BLaER1 (cell line): ENCODE measurements around the gene RBM23.

Source experiments
- H3K27ac ChIP-seq: shearing (Covaris generic); formaldehyde crosslinking; 2 replicates; pipeline ENCODE4 v1.8.1; 2022
- H3K27me3 ChIP-seq: shearing (Covaris generic); formaldehyde crosslinking; 2 replicates; pipeline ENCODE4 v1.8.1; 2022
- H3K36me3 ChIP-seq: shearing (Covaris generic); formaldehyde crosslinking; 2 replicates; pipeline ENCODE4 v1.8.1; 2022
- H3K4me1 ChIP-seq: shearing (Covaris generic); formaldehyde crosslinking; 2 replicates; pipeline ENCODE4 v1.8.1; 2022
- H3K4me2 ChIP-seq: shearing (Covaris generic); formaldehyde crosslinking; 2 replicates; pipeline ENCODE4 v1.8.1; 2022
- H3K4me3 ChIP-seq: shearing (Covaris generic); formaldehyde crosslinking; 2 replicates; pipeline ENCODE4 v1.8.1; 2022
- H3K9ac ChIP-seq: shearing (Covaris generic); formaldehyde crosslinking; 2 replicates; pipeline ENCODE4 v1.8.1; 2022
- H3K9me3 ChIP-seq: shearing (Covaris generic); formaldehyde crosslinking; 2 replicates; pipeline ENCODE4 v1.8.1; 2022
- H4K20me1 ChIP-seq: shearing (Covaris generic); formaldehyde crosslinking; 2 replicates; pipeline ENCODE4 v1.8.1; 2022
- Cebpa-rat ChIP-seq: shearing (Covaris generic); IDR thresholded peaks from 2 replicates; pipeline ENCODE4 v1.8.1; 2022

Gene RBM23

DNA sequence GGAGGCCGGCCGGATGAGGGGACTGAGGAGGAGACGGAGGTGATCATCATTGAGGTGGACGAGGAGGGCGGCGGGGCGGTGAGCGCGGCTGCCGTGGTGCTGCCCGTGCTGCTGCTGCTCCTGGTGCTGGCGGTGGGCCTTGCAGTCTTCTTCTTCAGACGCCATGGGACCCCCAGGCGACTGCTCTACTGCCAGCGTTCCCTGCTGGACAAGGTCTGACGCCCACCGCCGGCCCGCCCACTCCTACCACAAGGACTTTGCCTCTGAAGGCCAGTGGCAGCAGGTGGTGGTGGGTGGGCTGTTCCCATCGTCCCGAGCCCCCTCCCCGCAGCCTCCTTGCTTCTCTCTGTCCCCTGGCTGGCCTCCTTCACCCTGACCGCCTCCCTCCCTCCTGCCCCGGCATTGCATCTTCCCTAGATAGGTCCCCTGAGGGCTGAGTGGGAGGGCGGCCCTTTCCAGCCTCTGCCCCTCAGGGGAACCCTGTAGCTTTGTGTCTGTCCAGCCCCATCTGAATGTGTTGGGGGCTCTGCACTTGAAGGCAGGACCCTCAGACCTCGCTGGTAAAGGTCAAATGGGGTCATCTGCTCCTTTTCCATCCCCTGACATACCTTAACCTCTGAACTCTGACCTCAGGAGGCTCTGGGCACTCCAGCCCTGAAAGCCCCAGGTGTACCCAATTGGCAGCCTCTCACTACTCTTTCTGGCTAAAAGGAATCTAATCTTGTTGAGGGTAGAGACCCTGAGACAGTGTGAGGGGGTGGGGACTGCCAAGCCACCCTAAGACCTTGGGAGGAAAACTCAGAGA, 72.9 kb downstream of the RBM23 start:
- Histone ChIP-seq H3K27ac (no peak overlapping the region), H3K4me2 (peak overlapping the region; percentile 28), H3K9me3 (no peaks in the 10 kb centered on the region), H3K27me3 (no peaks in the 10 kb centered on the region), H3K4me1 (peaks cover 42% of the 10 kb centered on the region), H3K9ac (0 out of 2 replicates have a peak overlapping the region, but pooled peaks have one; percentile 10), H3K4me3 (no peak overlapping the region), H4K20me1 (no peaks in the 10 kb centered on the region), H3K36me3 (no peaks in the 10 kb centered on the region)
- no peak for TF ChIP-seq Cebpa-rat

DNA sequence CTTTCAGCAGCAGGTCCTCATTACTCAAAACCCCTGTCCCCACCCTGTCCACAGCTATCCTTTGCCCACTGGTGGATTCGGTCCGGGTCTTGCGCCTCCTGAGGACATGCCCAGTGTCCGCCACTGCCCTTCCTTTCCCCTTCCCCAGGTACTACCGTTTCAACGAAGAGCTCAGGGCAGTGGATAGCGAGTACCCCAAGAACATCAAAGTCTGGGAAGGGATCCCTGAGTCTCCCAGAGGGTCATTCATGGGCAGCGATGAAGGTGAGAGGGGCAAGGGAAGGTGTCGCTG, 73.9 kb downstream of the RBM23 start:
- Histone ChIP-seq H3K9me3 (no peaks in the 10 kb centered on the region), H4K20me1 (no peaks in the 10 kb centered on the region), H3K4me2 (no peak overlapping the region), H3K4me3 (no peak overlapping the region), H3K27me3 (no peaks in the 10 kb centered on the region), H3K36me3 (no peaks in the 10 kb centered on the region), H3K27ac (no peak overlapping the region), H3K4me1 (peaks cover 39% of the 10 kb centered on the region), H3K9ac (no peak overlapping the region)
- no peak for TF ChIP-seq Cebpa-rat

DNA sequence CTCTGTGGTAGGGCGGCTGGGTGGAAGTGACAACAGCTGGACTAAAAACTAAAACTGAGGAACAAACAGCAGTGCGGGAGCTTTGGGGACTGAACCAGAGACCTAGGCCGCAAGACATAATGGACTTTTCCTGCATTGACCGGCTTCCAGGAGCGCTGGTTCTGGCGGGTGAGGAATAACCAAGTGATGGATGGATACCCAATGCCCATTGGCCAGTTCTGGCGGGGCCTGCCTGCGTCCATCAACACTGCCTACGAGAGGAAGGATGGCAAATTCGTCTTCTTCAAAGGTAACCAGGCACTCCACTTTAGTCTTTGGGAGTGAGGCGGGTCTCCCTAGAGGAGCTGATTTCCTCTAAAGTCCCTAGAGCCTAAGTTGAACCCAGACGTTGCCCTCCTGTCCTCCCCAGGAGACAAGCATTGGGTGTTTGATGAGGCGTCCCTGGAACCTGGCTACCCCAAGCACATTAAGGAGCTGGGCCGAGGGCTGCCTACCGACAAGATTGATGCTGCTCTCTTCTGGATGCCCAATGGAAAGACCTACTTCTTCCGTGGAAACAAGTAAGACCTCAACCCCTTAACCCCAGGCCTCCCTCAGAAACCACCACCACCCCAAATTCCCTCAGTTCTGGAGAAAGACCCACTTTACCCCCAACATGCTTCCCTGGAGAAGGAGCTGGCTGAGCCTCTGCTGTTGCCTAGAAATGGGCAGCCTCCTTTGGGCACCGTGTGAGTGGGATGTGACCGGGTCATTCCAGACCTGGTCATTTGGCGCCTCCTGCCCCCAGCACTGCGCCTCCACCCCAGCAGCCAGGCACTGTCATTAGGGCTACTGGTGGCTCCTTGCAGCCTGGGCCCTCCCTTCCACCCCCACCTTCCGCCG, 74.5 kb downstream of the RBM23 start:
- Histone ChIP-seq H3K36me3 (no peaks in the 10 kb centered on the region), H3K27me3 (peaks cover 3% of the 10 kb centered on the region; the same call in 1 of the 2 replicates), H3K9ac (no peak overlapping the region), H3K27ac (no peak overlapping the region), H3K4me3 (no peak overlapping the region), H4K20me1 (no peaks in the 10 kb centered on the region), H3K4me2 (peak overlapping the region; percentile 36), H3K9me3 (no peaks in the 10 kb centered on the region), H3K4me1 (peaks cover 40% of the 10 kb centered on the region)
- no peak for TF ChIP-seq Cebpa-rat
